HG03159 (cell line): ENCODE results near the gene ATG7.
"Not testable (repeated sequence)": the region's sequence is repeated elsewhere in the genome, so short reads cannot be mapped to it uniquely, and the experiment has no call there.

Source experiments
- ATAC-seq: cut with Tn5 transposase; IDR thresholded peaks from one replicate; pipeline ENCODE4 v1.9.1; 2021; ENCODE audit warnings: mild to moderate bottlenecking, moderate library complexity; ENCODE audit not compliant: unreplicated experiment

The ATG7 gene

DNA sequence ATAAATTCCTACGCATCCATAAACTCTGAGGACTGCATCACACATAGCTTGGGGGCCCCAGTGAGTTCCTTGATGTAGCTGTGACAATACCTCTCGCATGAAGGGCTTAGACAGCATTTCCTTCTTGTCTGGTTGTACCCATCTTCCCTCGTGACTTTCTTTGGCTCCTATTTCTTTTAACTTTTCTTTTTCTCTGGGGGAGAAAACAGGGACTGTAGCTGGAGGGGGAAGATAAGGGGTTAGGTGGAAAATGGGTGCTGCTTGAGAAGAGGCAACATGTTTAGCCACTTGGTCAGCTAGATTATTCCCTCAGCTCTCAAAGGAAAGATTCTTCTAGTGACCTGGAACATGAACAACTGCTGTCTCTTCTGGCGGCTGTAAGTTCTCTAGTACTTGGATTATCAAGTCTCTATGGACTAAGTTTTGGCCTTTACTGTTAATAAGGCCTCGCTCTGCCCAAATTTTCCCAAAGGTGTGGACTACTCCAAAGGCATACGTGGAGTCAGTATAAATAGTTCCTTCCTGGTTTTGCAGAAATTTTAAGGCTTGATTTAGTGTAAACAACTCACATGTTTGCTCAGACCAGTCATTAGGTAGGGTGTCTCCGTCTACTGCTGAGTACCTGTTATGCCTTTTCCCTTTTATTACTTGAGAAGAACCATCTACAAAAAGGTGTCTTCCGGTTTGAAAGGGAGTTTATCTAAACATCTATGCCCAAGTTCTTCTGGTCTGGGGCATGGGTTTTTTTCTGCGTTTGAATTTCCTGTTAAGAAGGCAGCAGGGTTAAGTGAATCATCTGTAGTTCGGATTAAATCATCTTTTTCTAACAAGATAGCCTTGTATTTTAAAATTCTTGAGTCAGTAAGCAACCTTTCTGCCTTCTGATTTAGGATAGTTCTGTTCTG is 21.0 kb upstream of the ATG7 start:
- ATAC-seq = no peak

- no peak for ATAC-seq
Observed at GRCh38 chr3:11251807-11252176, 20.4 kb upstream of the ATG7 start.

- ATAC-seq = no peak
Observed at GRCh38 chr3:11254876-11255275, 17.3 kb upstream of the ATG7 start.

- ATAC-seq = not testable (repeated sequence)
Observed at GRCh38 chr3:11255537-11255936, 16.7 kb upstream of the ATG7 start.

- no peak for ATAC-seq
Observed at GRCh38 chr3:11258958-11259357, 13.2 kb upstream of the ATG7 start.

DNA sequence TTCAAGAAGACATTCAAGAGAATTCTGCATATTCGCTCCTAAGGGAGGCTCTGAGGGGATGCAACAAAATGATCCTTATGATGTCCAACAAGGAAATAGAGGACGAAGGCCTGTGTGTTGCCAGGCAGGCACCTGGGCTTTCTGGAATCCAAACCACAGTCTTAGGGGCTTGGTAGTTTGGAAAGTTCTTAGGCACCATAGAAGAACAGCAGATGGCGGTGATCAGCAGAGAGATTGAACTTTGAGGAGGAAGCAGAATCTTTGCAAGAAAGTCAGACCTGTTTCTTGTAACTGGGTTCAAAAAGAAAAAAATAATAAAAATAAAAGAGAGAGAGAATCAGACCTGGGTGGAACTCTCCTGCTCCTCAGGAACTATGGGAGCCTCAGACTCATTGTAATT is 11.7 kb upstream of the ATG7 start:
- ATAC-seq = no peak

DNA sequence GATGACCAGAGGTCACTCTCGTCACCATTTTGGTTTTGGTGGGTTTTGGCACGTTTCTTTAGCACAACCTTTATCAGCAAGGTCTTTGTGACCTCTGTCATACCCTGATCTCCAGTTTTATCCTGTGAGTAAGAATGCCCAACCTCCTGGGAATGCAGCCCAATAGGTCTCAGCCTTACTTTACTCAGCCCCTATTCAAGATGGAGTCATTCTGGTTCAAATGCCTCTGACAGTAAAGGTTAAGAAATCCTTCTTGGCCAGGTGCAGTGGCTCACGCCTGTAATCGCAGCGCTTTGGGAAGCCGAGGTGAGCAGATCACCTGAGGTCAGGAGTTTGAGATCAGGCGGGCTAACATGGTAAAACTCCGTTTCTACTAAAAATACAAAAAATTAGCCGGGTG is 3.2 kb upstream of the ATG7 start:
- ATAC-seq = no peak

GRCh38 chr3:11272906-11273574 is 843 bp downstream of the ATG7 start:
- no peak for ATAC-seq

DNA sequence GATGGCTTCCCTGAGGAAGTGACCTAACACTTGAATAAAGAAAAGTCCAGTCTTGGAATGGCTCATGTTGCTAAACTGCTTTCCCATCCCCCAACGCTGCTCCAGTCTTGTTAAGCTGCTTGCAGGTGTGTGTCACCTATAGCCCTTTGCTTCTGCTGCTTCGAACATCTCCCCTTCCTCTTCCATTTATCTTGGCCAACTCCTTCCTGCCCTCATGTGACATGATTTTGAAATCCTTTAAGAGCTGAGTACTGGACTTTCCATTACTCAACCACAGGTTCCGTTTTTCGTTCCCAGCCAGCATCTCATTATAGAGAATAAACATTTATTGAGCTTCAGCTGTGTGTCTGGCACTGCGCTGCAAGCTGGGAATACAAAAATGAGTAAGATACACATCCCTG is 1.7 kb downstream of the ATG7 start:
- ATAC-seq = no peak

DNA sequence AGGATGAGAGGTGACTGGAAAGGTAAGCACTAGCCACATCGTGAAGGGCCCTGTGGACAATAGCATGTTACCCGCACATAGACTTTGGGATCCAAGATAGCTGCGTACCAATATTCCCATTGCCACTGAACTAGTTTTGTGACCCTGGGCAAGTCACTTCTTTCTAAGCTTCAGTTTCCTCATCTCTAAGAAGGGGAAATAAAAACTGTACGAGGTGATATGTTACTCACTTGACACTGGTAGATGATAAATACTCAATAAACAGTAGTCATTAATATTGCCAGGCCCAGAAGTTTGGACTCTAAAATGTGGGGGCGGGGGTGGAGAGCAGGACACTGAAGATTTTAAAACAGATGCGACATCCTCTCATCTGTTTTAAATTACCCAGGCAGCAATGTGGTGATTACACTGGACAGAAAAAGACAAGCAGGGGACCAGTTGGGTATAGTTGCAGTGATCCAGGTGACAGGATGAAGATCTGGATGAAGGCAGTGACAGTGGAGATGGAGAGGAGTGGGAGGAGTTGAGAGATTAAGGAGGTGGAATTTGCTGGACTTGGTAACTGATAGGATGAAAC is 2.5 kb downstream of the ATG7 start:
- ATAC-seq = no peak

DNA sequence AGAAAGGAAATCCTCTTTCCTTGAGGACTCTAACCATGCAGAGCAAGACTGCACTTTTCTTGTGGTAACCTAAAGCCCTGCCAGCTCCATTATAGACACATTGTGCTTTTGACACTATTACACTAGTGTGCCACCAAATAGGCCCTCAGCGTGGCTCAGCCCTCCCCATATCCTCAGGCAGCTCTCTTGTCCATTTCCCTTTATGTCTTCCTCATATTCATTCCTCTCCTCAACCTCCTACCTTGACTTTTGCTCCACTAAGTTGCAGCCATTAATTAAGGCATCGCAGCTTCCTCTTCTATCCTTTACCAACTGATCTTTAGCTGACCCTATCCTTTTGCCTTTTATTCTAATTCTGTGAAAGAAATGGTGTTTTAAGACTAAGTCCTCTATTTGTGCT is 3.7 kb downstream of the ATG7 start:
- no peak for ATAC-seq

- no peak for ATAC-seq
Observed at GRCh38 chr3:11276901-11277300, 4.7 kb downstream of the ATG7 start.

- no peak for ATAC-seq
Observed at GRCh38 chr3:11282250-11283138, 10.3 kb downstream of the ATG7 start.

DNA sequence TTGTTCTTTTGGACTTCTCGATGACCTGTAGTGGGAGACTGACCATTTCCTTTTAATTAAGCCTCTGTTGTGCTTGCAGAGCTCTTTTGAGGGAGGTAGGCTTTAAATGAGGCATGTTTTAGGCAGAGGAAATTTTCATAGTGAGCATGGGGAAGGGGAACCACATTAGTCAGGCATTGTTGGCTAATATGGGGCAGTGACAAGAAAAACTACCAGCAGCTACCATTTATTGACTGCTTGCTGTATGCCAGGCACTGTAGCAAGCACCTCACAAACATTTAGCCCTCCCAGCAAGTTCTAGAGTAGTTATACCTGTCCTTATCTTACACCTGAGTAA is 10.9 kb downstream of the ATG7 start:
- ATAC-seq = no peak

GRCh38 chr3:11284011-11284410 is 11.8 kb downstream of the ATG7 start:
- ATAC-seq = no peak

DNA sequence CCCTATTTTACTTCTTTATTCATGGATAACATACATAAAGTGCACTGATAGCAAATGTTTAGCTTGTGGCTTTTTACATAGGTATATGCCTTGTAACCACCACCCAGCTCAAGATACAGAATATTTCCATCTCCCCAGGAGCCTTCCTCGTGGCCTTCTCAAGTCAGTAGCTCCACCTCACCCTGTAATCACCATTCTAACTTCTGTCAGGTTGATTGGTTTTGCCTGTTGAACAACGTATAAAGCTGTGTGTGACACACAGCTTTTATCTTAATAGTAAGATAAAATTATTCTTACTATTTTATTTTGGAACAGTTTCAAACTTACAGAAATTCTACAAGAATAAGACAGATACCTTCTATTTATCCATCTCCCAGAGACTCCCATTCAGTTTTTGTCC is 13.3 kb downstream of the ATG7 start:
- ATAC-seq = no peak

DNA sequence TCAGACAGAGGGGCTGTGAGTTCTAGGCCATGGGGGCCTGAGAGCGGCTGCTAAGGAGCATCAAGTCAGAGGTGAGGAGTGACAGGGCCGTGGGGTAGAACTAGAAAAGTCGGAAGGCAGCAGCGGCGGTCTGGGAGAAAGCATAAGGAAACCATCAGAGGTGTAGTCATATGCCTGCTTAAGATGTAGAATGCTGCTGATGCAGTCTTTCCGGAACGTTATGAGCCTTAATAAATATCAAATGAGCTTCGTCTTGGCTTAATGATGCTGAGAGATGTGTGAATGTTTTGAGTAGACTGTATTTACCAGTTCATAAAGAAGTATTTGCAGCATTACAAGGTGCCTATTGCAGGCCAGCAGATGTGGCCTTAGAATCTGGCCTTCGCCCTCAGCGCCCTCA is 15.2 kb downstream of the ATG7 start:
- no peak for ATAC-seq

DNA sequence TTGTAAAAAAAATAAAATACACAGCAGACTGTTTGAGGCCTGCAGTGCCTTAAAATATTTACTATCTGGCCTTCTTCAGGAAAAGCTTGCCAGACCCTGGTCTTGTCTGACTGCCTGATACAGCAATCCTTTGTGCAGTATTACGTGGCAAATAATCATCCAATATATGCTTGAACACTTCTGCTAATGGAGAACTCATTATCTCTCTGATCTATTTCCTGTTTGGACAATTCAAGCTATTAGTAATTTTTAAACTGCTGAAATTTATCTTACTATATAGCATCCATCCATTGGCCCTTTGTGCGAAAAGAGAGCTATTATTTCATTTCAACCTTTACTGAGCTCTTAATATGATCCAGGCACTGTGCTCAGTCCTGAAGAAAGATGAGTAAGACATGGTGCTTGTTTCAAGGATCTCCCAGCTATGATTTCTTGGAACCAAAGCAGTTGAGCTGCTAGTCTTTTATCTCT is 15.9 kb downstream of the ATG7 start:
- ATAC-seq = no peak

GRCh38 chr3:11288786-11289637 is 16.8 kb downstream of the ATG7 start:
- peak; percentile 68 for ATAC-seq

DNA sequence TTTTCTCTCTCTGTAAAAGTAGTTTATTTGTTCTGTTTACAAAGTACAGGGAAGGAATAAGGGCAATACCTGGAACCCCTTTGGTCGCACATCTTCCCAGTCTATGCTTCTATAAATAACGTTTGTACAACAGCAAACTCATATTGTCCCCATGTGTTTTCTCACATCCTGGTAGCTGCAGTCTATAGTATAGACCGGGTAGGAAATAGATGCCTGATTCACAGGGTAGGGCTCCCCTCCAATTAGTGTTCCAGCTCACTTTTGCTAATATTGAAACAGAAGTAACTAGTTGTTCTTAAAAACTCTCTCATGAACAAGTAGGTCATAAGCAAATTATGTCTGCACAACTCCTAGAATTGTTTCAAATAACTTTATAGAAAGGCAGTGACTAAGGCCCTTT is 17.7 kb downstream of the ATG7 start:
- ATAC-seq = no peak
